GM21619 (cell line): ENCODE measurements around the gene OR51T1.

Experiments
- ATAC-seq: cut with Tn5 transposase; IDR thresholded peaks from one replicate; pipeline ENCODE4 v1.9.1; 2021; ENCODE audit not compliant: unreplicated experiment

Gene OR51T1

DNA sequence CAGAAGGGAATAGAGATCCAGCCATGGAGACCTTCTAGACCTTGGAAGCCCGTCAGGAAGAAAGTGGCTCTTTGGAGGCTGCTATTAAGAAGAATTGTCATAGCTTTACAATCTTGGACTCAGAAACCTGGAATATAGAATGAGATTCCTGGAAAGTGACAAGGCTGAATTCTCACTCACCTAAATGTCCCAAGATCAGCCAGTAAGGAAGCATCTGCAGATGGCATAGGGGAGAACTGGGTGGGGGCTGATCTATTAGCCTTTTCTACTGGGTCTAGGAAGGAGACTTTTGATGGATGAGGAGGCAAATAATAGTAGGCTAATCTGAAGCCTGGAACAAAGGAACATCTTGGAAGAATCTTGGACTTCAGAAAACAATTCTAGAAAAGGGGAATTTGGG lies 42.5 kb downstream of the OR51T1 start, which contains the start of gene OR51G1:
Gene OR51G1, minus strand, starts transcription at position 101 of the 400 bp plus-strand sequence. Its CDS starts 0 bp downstream, at position 101.
- no peak for ATAC-seq

DNA sequence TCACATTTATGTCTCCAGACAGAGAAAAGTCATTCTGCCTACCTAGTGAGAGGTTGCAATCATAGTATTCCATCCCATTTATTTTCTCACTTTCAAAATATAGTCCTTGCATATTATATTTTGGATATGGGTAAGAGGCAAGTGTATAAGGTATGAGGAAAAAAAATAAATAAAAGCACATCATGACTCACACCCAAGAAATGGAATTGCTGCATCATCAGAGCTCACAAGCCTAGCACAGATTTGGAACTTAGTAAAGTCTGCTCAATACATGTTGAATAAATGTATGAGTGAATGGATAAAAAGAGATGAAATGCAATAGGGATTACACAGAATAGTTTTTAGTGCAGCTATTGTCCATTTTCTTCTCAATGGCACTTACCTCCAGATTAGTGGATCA lies 44.9 kb downstream of the OR51T1 start:
- ATAC-seq = no peak
